Stimulated activated CD4-positive, alpha-beta T cell treated with anti-CD3 and anti-CD28 coated beads, Interleukin-1b, Interleukin-23, amount 100 ng/mL, for 24 hours (primary cell): ENCODE data around the gene THRA.

Experiments used
- DNase-seq, 4 experiments: peaks; one replicate each; pipeline ENCODE4 v3.0.0-alpha.2; 2020; ENCODE audit warnings: low read depth in 4 of 4, low spot score in 1 of 4

Gene THRA

GRCh38 chr17:40025991-40026815 is 36.6 kb upstream of the THRA start:
- DNase-seq = peak in 1 of 4 experiments; percentile 16

GRCh38 chr17:40026816-40027613 is 35.8 kb upstream of the THRA start:
- peak; percentile 56 to 65 (median 61) for DNase-seq

- no peak for DNase-seq
These were observed 35.2 kb upstream of the THRA start for GRCh38 chr17:40027614-40028012.

- DNase-seq = no peak
These were observed 34.2 kb upstream of the THRA start for GRCh38 chr17:40028595-40028994.

GRCh38 chr17:40031706-40032105 is 31.1 kb upstream of the THRA start:
- DNase-seq = no peak

- DNase-seq = no peak
These were observed 30.1 kb upstream of the THRA start for GRCh38 chr17:40032322-40033320.

GRCh38 chr17:40033339-40033738 is 29.4 kb upstream of the THRA start:
- no peak for DNase-seq

- no peak for DNase-seq
These were observed 28.2 kb upstream of the THRA start for GRCh38 chr17:40034426-40035161.

GRCh38 chr17:40035162-40035559 is 27.6 kb upstream of the THRA start:
- no peak for DNase-seq

- no peak for DNase-seq
These were observed 23.8 kb upstream of the THRA start for GRCh38 chr17:40038882-40039513.

GRCh38 chr17:40041196-40041595 is 21.6 kb upstream of the THRA start:
- no peak for DNase-seq

GRCh38 chr17:40056379-40057015 is 6.3 kb upstream of the THRA start:
- no peak for DNase-seq

- DNase-seq = no peak
These were observed 4.5 kb upstream of the THRA start for GRCh38 chr17:40058186-40058784.

- DNase-seq = no peak
These were observed 3.9 kb upstream of the THRA start for GRCh38 chr17:40058865-40059264.

GRCh38 chr17:40059729-40060475 is 2.9 kb upstream of the THRA start:
- no peak for DNase-seq

GRCh38 chr17:40060887-40061608 is 1.7 kb upstream of the THRA start:
- no peak for DNase-seq

- no peak for DNase-seq
These were observed 1.1 kb upstream of the THRA start for GRCh38 chr17:40061609-40062038.
